Measurements from ENCODE around the gene HEATR5A. TPM values are rescaled to one million over a fixed set of nuclear protein-coding genes. Genes with fewer than 3 reads are reported as not detected.
A peak's percentile ranks its signal among the peaks of the same experiment; 100 is the strongest.

HEATR5A gene
- total and polyA plus RNA-seq, 2 experiments from 2014 or later = 23.2 to 31.7 TPM

GRCh38 chr14:31294746-31295405 lies 125.5 kb downstream of the HEATR5A start:
- Histone ChIP-seq H3K27ac (no peak overlapping the region), H3K27me3 (no peaks in the 10 kb centered on the region), H3K4me3 (no peak overlapping the region), H3K4me1 (ENCODE audit: low read depth) (peaks cover 12% of the 10 kb centered on the region), H3K9me3 (ENCODE audit: low read depth) (no peaks in the 10 kb centered on the region), H3K36me3 (no peaks in the 10 kb centered on the region)
- no peak for DNase-seq (ENCODE audit: low read depth in 1 of 2, low spot score in 1 of 2)
- TF ChIP-seq CTCF (IDR thresholded peaks at IDR 0.05; ENCODE audit: low read depth, low read length) = no peak

- peaks cover 12% of the 10 kb centered on the region for H3K4me1 ChIP-seq (ENCODE audit: low read depth)
- H3K27me3 ChIP-seq = no peaks in the 10 kb centered on the region
- H3K9me3 ChIP-seq (ENCODE audit: low read depth) = no peaks in the 10 kb centered on the region
- no peak for TF ChIP-seq CTCF (IDR thresholded peaks at IDR 0.05; ENCODE audit: low read depth, low read length)
- DNase-seq (ENCODE audit: low read depth in 1 of 2, low spot score in 1 of 2) = peak in 1 of 2 donors; percentile 4
- no peaks in the 10 kb centered on the region for H3K36me3 ChIP-seq
- H3K27ac ChIP-seq = peak overlapping the region; percentile 37
- no peak overlapping the region for H3K4me3 ChIP-seq
Observed at GRCh38 chr14:31292937-31293616, 127.3 kb downstream of the HEATR5A start.

- no peak for DNase-seq (ENCODE audit: low read depth in 1 of 2, low spot score in 1 of 2)
- H3K27me3 ChIP-seq = no peaks in the 10 kb centered on the region
- no peaks in the 10 kb centered on the region for H3K9me3 ChIP-seq (ENCODE audit: low read depth)
- no peak overlapping the region for H3K27ac ChIP-seq
- no peaks in the 10 kb centered on the region for H3K36me3 ChIP-seq
- no peak for TF ChIP-seq CTCF (IDR thresholded peaks at IDR 0.05; ENCODE audit: low read depth, low read length)
- no peak overlapping the region for H3K4me3 ChIP-seq
- peaks cover 8% of the 10 kb centered on the region for H3K4me1 ChIP-seq (ENCODE audit: low read depth)
Observed at GRCh38 chr14:31291210-31291609, 129.1 kb downstream of the HEATR5A start.

DNA sequence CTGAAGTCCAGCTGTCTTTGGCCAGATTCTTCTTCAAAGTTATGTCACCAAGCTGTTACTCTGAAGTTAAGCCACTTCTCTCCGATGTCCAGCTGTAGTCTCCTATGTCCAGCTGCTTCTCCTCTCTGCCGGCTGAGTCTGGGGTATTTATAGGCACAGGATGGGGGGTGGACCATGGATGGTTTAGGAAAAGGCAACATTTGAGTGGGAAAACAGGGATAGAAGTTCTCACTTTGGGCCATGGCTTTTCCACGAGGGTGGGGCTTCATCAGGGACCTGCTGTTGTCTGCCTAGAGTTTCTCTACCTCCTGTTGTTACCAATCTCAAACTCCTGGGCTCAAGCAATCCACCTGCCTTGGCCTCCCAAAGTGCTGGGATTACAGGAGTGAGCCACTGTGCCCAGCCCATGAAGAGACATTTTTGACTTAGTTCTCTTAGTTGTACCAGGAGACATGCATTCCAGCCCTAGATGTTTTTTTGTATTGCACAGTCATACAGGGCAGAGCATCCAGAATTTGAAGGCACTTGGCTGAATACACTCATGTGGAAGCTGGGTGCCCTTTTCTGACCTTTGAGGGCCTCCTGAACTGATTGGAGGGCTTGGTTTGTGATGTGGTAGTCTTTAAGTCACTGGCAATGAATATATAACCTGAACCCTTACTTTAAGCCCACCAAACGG lies 132.9 kb downstream of the HEATR5A start:
- Histone ChIP-seq H3K36me3 (no peaks in the 10 kb centered on the region), H3K9me3 (ENCODE audit: low read depth) (no peaks in the 10 kb centered on the region), H3K27ac (no peak overlapping the region), H3K4me3 (no peak overlapping the region), H3K27me3 (no peaks in the 10 kb centered on the region), H3K4me1 (ENCODE audit: low read depth) (no peaks in the 10 kb centered on the region)
- no peak for DNase-seq (ENCODE audit: low read depth in 1 of 2, low spot score in 1 of 2)
- TF ChIP-seq CTCF (IDR thresholded peaks at IDR 0.05; ENCODE audit: low read depth, low read length) = no peak

DNA sequence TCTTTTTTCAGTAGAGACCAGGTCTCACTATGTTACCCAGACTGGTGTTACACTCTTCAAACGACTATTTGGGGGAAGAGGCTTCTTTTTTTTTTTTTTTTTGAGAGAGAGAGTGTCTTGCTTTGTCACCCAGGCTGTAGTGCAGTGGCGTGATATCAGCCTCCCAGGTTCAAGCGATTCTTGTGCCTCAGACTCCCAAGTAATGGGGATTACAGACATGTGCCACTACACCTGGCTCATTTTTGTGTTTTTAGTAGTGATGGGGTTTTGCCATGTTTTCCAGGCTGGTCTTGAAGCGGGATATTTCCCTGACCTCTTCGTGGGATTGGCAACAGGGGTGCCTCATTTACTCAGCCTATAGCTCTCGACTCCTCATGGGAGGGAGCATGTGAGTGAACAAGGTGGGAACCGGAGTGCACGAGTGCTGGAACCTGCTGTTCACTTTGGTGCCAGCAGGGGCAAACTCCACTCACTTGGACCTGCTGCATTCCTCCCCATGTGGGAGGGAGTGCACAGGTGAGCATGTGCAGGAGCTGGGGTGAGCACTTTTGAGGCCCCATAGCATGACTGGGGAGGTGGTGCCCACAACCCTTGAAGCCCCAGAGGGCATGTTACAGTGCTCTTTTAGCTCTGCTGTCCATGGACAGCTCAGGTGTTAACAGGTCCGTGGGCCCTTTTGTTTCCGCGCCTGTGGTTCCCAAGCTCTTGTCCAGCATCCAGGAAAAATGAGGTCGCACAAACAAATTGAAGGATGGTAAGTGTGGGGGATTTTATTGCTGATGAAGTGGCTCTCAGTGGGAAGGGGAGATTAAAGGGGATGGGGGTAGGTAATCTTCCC lies 133.7 kb downstream of the HEATR5A start:
- peak; percentile 29 for TF ChIP-seq CTCF (IDR thresholded peaks at IDR 0.05; ENCODE audit: low read depth, low read length)

More for the DNA sequence above, 133.7 kb downstream of the HEATR5A start:
- no peaks in the 10 kb centered on the region for H3K27me3 ChIP-seq
- no peaks in the 10 kb centered on the region for H3K4me1 ChIP-seq (ENCODE audit: low read depth)
- no peaks in the 10 kb centered on the region for H3K9me3 ChIP-seq (ENCODE audit: low read depth)
- peak in 1 of 2 donors; percentile 33 for DNase-seq (ENCODE audit: low read depth in 1 of 2, low spot score in 1 of 2)
- H3K36me3 ChIP-seq = no peaks in the 10 kb centered on the region
- H3K27ac ChIP-seq = no peak overlapping the region
- H3K4me3 ChIP-seq = no peak overlapping the region

Measured in cardiac muscle cell (in vitro differentiated cells and primary cell).